Neuronal stem cell (in vitro differentiated cells): ENCODE measurements around the gene TGM2.

Experiments
- DNase-seq: peaks from one replicate; pipeline ENCODE4 v3.0.0-alpha.2; 2013; ENCODE audit warnings: low spot score
- H2AFZ ChIP-seq: one replicate; pipeline ENCODE4 v1.6.1; 2013; ENCODE audit warnings: mild to moderate bottlenecking, low read length, inconsistent platforms
- H2AK5ac ChIP-seq: 2 replicates; pipeline ENCODE4 v1.6.1; 2013; ENCODE audit warnings: low read depth, mild to moderate bottlenecking, inconsistent platforms, low read length, moderate library complexity, mixed read lengths
- H2BK120ac ChIP-seq: 2 replicates; pipeline ENCODE4 v1.6.1; 2013; ENCODE audit warnings: low read depth, mild to moderate bottlenecking, inconsistent platforms, low read length, moderate library complexity, mixed read lengths
- H2BK12ac ChIP-seq: one replicate; pipeline ENCODE4 v1.6.1; 2013; ENCODE audit warnings: low read length, inconsistent platforms
- H2BK15ac ChIP-seq: 2 replicates; pipeline ENCODE4 v1.6.1; 2013; ENCODE audit warnings: mild to moderate bottlenecking, low read length, inconsistent platforms, mixed read lengths
- H2BK5ac ChIP-seq: one replicate; pipeline ENCODE4 v1.6.1; 2013; ENCODE audit warnings: inconsistent platforms, mild to moderate bottlenecking, low read length, moderate library complexity
- H3K14ac ChIP-seq: one replicate; pipeline ENCODE4 v1.6.1; 2013; ENCODE audit warnings: low read length, inconsistent platforms
- H3K18ac ChIP-seq: 2 replicates; pipeline ENCODE4 v1.6.1; 2013; ENCODE audit warnings: low read length, inconsistent platforms
- H3K23ac ChIP-seq: 2 replicates; pipeline ENCODE4 v1.6.1; 2013; ENCODE audit warnings: low read depth, mild to moderate bottlenecking, mixed read lengths, low read length, inconsistent platforms; ENCODE audit not compliant: poor library complexity
- H3K27ac ChIP-seq: replicated peaks from 3 replicates; pipeline ENCODE4 v1.5.1; 2013; ENCODE audit warnings: low read length, inconsistent platforms
- H3K27me3 ChIP-seq, 3 experiments: 2 replicates each; pipeline ENCODE4 v1.6.1; 2013; ENCODE audit warnings: low read length in 3 of 3, mild to moderate bottlenecking in 2 of 3, inconsistent platforms in 1 of 3, low read depth in 1 of 3, mixed read lengths in 1 of 3, moderate library complexity in 1 of 3; ENCODE audit not compliant: control insufficient read depth in 3 of 3, insufficient read depth in 3 of 3
- H3K36me3 ChIP-seq, 2 donors: replicated peaks in 1 of 2; 2 replicates each; pipeline ENCODE4 v1.6.1; 2013; ENCODE audit warnings: low read length in 2 of 2; ENCODE audit not compliant: control insufficient read depth in 2 of 2, insufficient read depth in 2 of 2
- H3K4ac ChIP-seq: 2 replicates; pipeline ENCODE4 v1.6.1; 2013; ENCODE audit warnings: inconsistent platforms, mild to moderate bottlenecking, low read length, moderate library complexity
- H3K4me1 ChIP-seq, 2 donors: 1 replicate in 1 of 2; 2 replicates in 1 of 2; pipeline ENCODE4 v1.6.1; 2013; ENCODE audit warnings: low read length in 2 of 2, low read depth in 1 of 2; ENCODE audit not compliant: control insufficient read depth in 2 of 2, insufficient read depth in 1 of 2
- H3K4me2 ChIP-seq: one replicate; pipeline ENCODE4 v1.6.1; 2013; ENCODE audit warnings: mild to moderate bottlenecking, low read length, inconsistent platforms; ENCODE audit not compliant: insufficient read depth, poor library complexity, severe bottlenecking
- H3K4me3 ChIP-seq, 2 donors: 2 replicates each; pipeline ENCODE4 v1.5.1; 2013; ENCODE audit warnings: low read length in 2 of 2, mild to moderate bottlenecking in 2 of 2, inconsistent platforms in 1 of 2, moderate library complexity in 1 of 2
- H3K79me1 ChIP-seq: one replicate; pipeline ENCODE4 v1.6.1; 2013; ENCODE audit warnings: low read depth, mild to moderate bottlenecking, inconsistent platforms, low read length, moderate library complexity
- H3K9ac ChIP-seq: one replicate; pipeline ENCODE4 v1.6.1; 2013; ENCODE audit warnings: mild to moderate bottlenecking, low read depth, low read length, inconsistent platforms; ENCODE audit not compliant: poor library complexity
- H3K9me3 ChIP-seq, 2 donors: replicated peaks in 1 of 2; 2 replicates each; pipeline versions ENCODE3 to v1.6.1; 2013; ENCODE audit warnings: low read length in 2 of 2, mild to moderate bottlenecking in 2 of 2, inconsistent platforms in 1 of 2, low read depth in 1 of 2, mixed read lengths in 1 of 2, moderate library complexity in 1 of 2; ENCODE audit not compliant: control insufficient read depth in 2 of 2, insufficient read depth in 1 of 2
- H4K8ac ChIP-seq: one replicate; pipeline ENCODE4 v1.6.1; 2013; ENCODE audit warnings: low read depth, mild to moderate bottlenecking, inconsistent platforms, low read length, moderate library complexity
- H4K91ac ChIP-seq: one replicate; pipeline ENCODE4 v1.6.1; 2013; ENCODE audit warnings: low read length, low read depth, mild to moderate bottlenecking, inconsistent platforms; ENCODE audit not compliant: poor library complexity
- WGBS, 2 donors: extraction: QIAGEN DNeasy Blood & Tissue Kit; methylation state at CpG; one replicate each; pipeline ENCODE4 v1.1.7; 2013; ENCODE audit warnings: missing lambda C conversion rate in 2 of 2, mixed read lengths in 1 of 2; ENCODE audit not compliant: insufficient read length in 2 of 2, insufficient replicate concordance in 1 of 2; ENCODE audit errors: extremely low coverage in 2 of 2; 5-methylcytosine and 5-hydroxymethylcytosine counted together

The TGM2 gene

GRCh38 chr20:38209736-38210405 is 44.8 kb upstream of the TGM2 start:
- Histone ChIP-seq H4K8ac (no peak overlapping the region), H3K36me3 (no peaks in the 10 kb centered on the region), H2AFZ (no peak overlapping the region), H2BK12ac (no peak overlapping the region), H3K27me3 (peaks cover 0 to 2% (median 0%) of the 10 kb centered on the region in 3 experiments), H3K4me2 (no peak overlapping the region), H3K18ac (no peak overlapping the region), H3K79me1 (no peaks in the 10 kb centered on the region), H2BK5ac (no peak overlapping the region), H3K14ac (no peak overlapping the region), H2BK15ac (no peak overlapping the region), H3K9me3 (no peaks in the 10 kb centered on the region), H3K4me3 (no peak overlapping the region), H3K4ac (no peak overlapping the region), H3K9ac (no peak overlapping the region), H2AK5ac (no peak overlapping the region), H4K91ac (no peak overlapping the region), H2BK120ac (no peak overlapping the region), H3K27ac (no peak overlapping the region), H3K23ac (no peak overlapping the region), H3K4me1 (no peaks in the 10 kb centered on the region)
- DNase-seq, result no peak
- WGBS, 2 donors, result no CpG with 5 or more reads among the region's 3 CpGs

- Histone ChIP-seq H3K4me2 (no peak overlapping the region), H3K27ac (no peak overlapping the region), H3K36me3 (no peaks in the 10 kb centered on the region), H2BK120ac (no peak overlapping the region), H2AFZ (no peak overlapping the region), H3K4me1 (no peaks in the 10 kb centered on the region), H4K8ac (no peak overlapping the region), H2BK5ac (no peak overlapping the region), H3K27me3 (peaks cover 0 to 2% (median 0%) of the 10 kb centered on the region in 3 experiments), H2BK12ac (no peak overlapping the region), H3K79me1 (no peaks in the 10 kb centered on the region), H3K9ac (no peak overlapping the region), H3K9me3 (no peaks in the 10 kb centered on the region), H3K23ac (no peak overlapping the region), H4K91ac (no peak overlapping the region), H2AK5ac (no peak overlapping the region), H3K18ac (no peak overlapping the region), H3K4me3 (no peak overlapping the region), H3K14ac (no peak overlapping the region), H2BK15ac (no peak overlapping the region), H3K4ac (no peak overlapping the region)
- no peak for DNase-seq
- no CpG with 5 or more reads among the region's 4 CpGs for WGBS, 2 donors
Observed at GRCh38 chr20:38209054-38209675, 44.1 kb upstream of the TGM2 start.

- Histone ChIP-seq H3K4me1 (no peaks in the 10 kb centered on the region), H3K4ac (no peak overlapping the region), H2BK12ac (no peak overlapping the region), H3K79me1 (no peaks in the 10 kb centered on the region), H2AK5ac (no peak overlapping the region), H3K9ac (no peak overlapping the region), H3K9me3 (no peaks in the 10 kb centered on the region), H4K91ac (no peak overlapping the region), H2BK15ac (no peak overlapping the region), H3K18ac (no peak overlapping the region), H2AFZ (no peak overlapping the region), H2BK5ac (no peak overlapping the region), H3K27ac (no peak overlapping the region), H4K8ac (no peak overlapping the region), H3K27me3 (peaks cover 0 to 2% (median 0%) of the 10 kb centered on the region in 3 experiments), H3K4me2 (no peak overlapping the region), H3K36me3 (no peaks in the 10 kb centered on the region), H3K14ac (no peak overlapping the region), H2BK120ac (no peak overlapping the region), H3K4me3 (no peak overlapping the region), H3K23ac (no peak overlapping the region)
- DNase-seq, result no peak
- no CpG with 5 or more reads among the region's 3 CpGs for WGBS, 2 donors
Observed at GRCh38 chr20:38208523-38208922, 43.5 kb upstream of the TGM2 start.

- Histone ChIP-seq H4K91ac (no peak overlapping the region), H3K36me3 (no peaks in the 10 kb centered on the region), H2BK5ac (no peak overlapping the region), H2BK120ac (no peak overlapping the region), H3K27me3 (peaks cover 0 to 2% (median 0%) of the 10 kb centered on the region in 3 experiments), H2BK15ac (no peak overlapping the region), H3K9ac (no peak overlapping the region), H4K8ac (no peak overlapping the region), H3K18ac (no peak overlapping the region), H3K4me1 (no peaks in the 10 kb centered on the region), H3K27ac (no peak overlapping the region), H3K14ac (no peak overlapping the region), H2AK5ac (no peak overlapping the region), H3K4ac (no peak overlapping the region), H3K23ac (no peak overlapping the region), H3K9me3 (no peaks in the 10 kb centered on the region), H3K4me3 (no peak overlapping the region), H3K4me2 (no peak overlapping the region), H2AFZ (no peak overlapping the region), H3K79me1 (no peaks in the 10 kb centered on the region), H2BK12ac (no peak overlapping the region)
- no peak for DNase-seq
- no CpG with 5 or more reads among the region's 1 CpG for WGBS, 2 donors
Observed at GRCh38 chr20:38208088-38208487, 43.0 kb upstream of the TGM2 start.
